Neural cell (in vitro differentiated cells): Measurements from ENCODE around the gene SAP130. TPM values are rescaled to one million over a fixed set of nuclear protein-coding genes. Genes with fewer than 3 reads are reported as not detected.

ENCODE experiments used
- H2AFZ ChIP-seq: fragments of 200-600, 300-800 bp; sonication (generic), shearing (Covaris generic); 2 replicates; pipeline ENCODE4 v1.6.0; 2014; ENCODE audit warnings: low read depth, mild to moderate bottlenecking, antibody characterized with exemption, low read length, moderate library complexity
- H3F3A ChIP-seq: fragments of 200-600 bp; shearing (Covaris generic); 2 replicates; pipeline ENCODE4 v1.6.1; 2016; ENCODE audit warnings: mild to moderate bottlenecking, moderate library complexity, mixed read lengths, antibody characterized with exemption, low read length; ENCODE audit not compliant: insufficient read depth, poor library complexity, severe bottlenecking
- H3K27ac ChIP-seq: fragments of 200-600, 300-800 bp; sonication (generic), shearing (Covaris generic); 2 replicates; pipeline ENCODE4 v1.5.1; 2014; ENCODE audit warnings: mild to moderate bottlenecking, low read length, moderate library complexity
- H3K27me3 ChIP-seq: fragments of 300-800, 200-600 bp; sonication (generic), shearing (Covaris generic); 2 replicates; pipeline ENCODE4 v1.6.0; 2014; ENCODE audit warnings: mild to moderate bottlenecking, low read depth, low read length, moderate library complexity; ENCODE audit not compliant: insufficient read depth
- H3K36me3 ChIP-seq: fragments of 300-800, 200-600 bp; sonication (generic), shearing (Covaris generic); 2 replicates; pipeline ENCODE4 v1.5.1; 2014; ENCODE audit warnings: mild to moderate bottlenecking, antibody characterized with exemption, low read length, moderate library complexity; ENCODE audit not compliant: insufficient read depth
- H3K4me2 ChIP-seq: fragments of 300-800, 200-600 bp; sonication (generic), shearing (Covaris generic); 2 replicates; pipeline ENCODE4 v1.6.0; 2014; ENCODE audit warnings: mild to moderate bottlenecking, low read length
- H3K4me3 ChIP-seq: fragments of 300-800, 200-600 bp; sonication (generic), shearing (Covaris generic); 2 replicates; pipeline ENCODE4 v1.5.1; 2014; ENCODE audit warnings: mild to moderate bottlenecking, low read length, moderate library complexity
- H3K79me2 ChIP-seq: fragments of 200-600 bp; shearing (Covaris generic); replicated peaks from 2 replicates; pipeline ENCODE4 v1.6.0; 2014; ENCODE audit warnings: mild to moderate bottlenecking, low read length, moderate library complexity; ENCODE audit not compliant: insufficient read depth
- H3K9ac ChIP-seq: fragments of 300-800, 200-600 bp; sonication (generic), shearing (Covaris generic); 2 replicates; pipeline ENCODE4 v1.6.1; 2016; ENCODE audit warnings: mild to moderate bottlenecking, low read length, mixed read lengths
- H3K9me2 ChIP-seq: fragments of 200-600 bp; shearing (Covaris generic); 2 replicates; pipeline ENCODE4 v1.6.1; 2016; ENCODE audit warnings: mild to moderate bottlenecking, low read length, mixed read lengths; ENCODE audit not compliant: insufficient read depth
- H3K9me3 ChIP-seq: fragments of 200-600, 300-800 bp; sonication (generic), shearing (Covaris generic); 2 replicates; pipeline ENCODE4 v1.6.1; 2016; ENCODE audit warnings: mild to moderate bottlenecking, mixed run types, low read length, moderate library complexity, mixed read lengths
- H4K20me1 ChIP-seq: fragments of 200-600 bp; shearing (Covaris generic); 2 replicates; pipeline ENCODE4 v1.6.1; 2016; ENCODE audit warnings: mild to moderate bottlenecking, mixed run types; ENCODE audit not compliant: insufficient read depth
- CTCF ChIP-seq: fragments of 450-650 bp; IDR thresholded peaks from 2 replicates; pipeline ENCODE4 v1.5.1; 2014; ENCODE audit warnings: antibody characterized with exemption, mild to moderate bottlenecking, moderate library complexity; ENCODE audit not compliant: poor library complexity, severe bottlenecking
- EP300 ChIP-seq: fragments of 450-650 bp; conservative IDR thresholded peaks from 2 replicates; pipeline ENCODE4 v1.6.1; 2014; ENCODE audit warnings: antibody characterized with exemption, mild to moderate bottlenecking, moderate library complexity; ENCODE audit not compliant: poor library complexity, severe bottlenecking
- EZH2 ChIP-seq: fragments of 200-600, 300-800 bp; shearing (Covaris generic), sonication (generic); IDR thresholded peaks from 2 replicates; pipeline ENCODE4 v1.6.1; 2014; ENCODE audit warnings: antibody characterized with exemption, low read length, borderline replicate concordance, mild to moderate bottlenecking; ENCODE audit not compliant: insufficient read depth, poor library complexity, severe bottlenecking
- MXI1 ChIP-seq: fragments of 450-650 bp; conservative IDR thresholded peaks from 2 replicates; pipeline ENCODE4 v1.6.1; 2014; ENCODE audit warnings: antibody characterized with exemption, mild to moderate bottlenecking; ENCODE audit not compliant: poor library complexity, severe bottlenecking
- POLR2AphosphoS5 ChIP-seq: IDR thresholded peaks from 2 replicates; pipeline ENCODE4 v1.6.1; 2012
- RAD21 ChIP-seq: fragments of 450-650 bp; conservative IDR thresholded peaks from 2 replicates; pipeline ENCODE4 v1.6.1; 2014; ENCODE audit warnings: antibody characterized with exemption, mild to moderate bottlenecking, moderate library complexity
- SMC3 ChIP-seq: fragments of 450-650 bp; conservative IDR thresholded peaks from 2 replicates; pipeline ENCODE4 v1.6.1; 2014; ENCODE audit warnings: antibody characterized with exemption, mild to moderate bottlenecking, moderate library complexity; ENCODE audit not compliant: poor library complexity
- TAF1 ChIP-seq: IDR thresholded peaks from 2 replicates; pipeline ENCODE4 v1.6.1; 2012; ENCODE audit warnings: low read depth
- polyA plus RNA-seq: library from polyadenylated mRNA; depleted of rRNA; stranded (reverse); fragments of >200 nt; gene quantifications from 2 replicates; pipeline ENCODE4 v1.2.3, GENCODE V29; 2014
- TF ChIP-seq, protein P1 (sequence below): IDR thresholded peaks from 2 replicates; pipeline ENCODE4 v1.6.1; 2012; ENCODE audit warnings: borderline replicate concordance

SAP130 gene
- polyA plus RNA-seq, 1 donor from 2014 or later: 5.6 TPM

GRCh38 chr2:128053331-128053730, 25.5 kb upstream of the SAP130 start:
- H4K20me1 ChIP-seq: no peaks in the 10 kb centered on the region
- H3K36me3 ChIP-seq: no peaks in the 10 kb centered on the region
- H3K4me2 ChIP-seq: no peak overlapping the region
- no peaks in the 10 kb centered on the region for H3K27me3 ChIP-seq
- no peak overlapping the region for H3K4me3 ChIP-seq
- H3K9me2 ChIP-seq: no peaks in the 10 kb centered on the region
- H3K79me2 ChIP-seq: no peaks in the 10 kb centered on the region
- H3K9ac ChIP-seq: no peak overlapping the region
- TF ChIP-seq POLR2AphosphoS5 (no peak), TAF1 (no peak), MXI1 (no peak), CTCF (no peak), EZH2 (no peak), RAD21 (no peak), SMC3 (no peak), EP300 (no peak)
- TF ChIP-seq, protein P1, sequence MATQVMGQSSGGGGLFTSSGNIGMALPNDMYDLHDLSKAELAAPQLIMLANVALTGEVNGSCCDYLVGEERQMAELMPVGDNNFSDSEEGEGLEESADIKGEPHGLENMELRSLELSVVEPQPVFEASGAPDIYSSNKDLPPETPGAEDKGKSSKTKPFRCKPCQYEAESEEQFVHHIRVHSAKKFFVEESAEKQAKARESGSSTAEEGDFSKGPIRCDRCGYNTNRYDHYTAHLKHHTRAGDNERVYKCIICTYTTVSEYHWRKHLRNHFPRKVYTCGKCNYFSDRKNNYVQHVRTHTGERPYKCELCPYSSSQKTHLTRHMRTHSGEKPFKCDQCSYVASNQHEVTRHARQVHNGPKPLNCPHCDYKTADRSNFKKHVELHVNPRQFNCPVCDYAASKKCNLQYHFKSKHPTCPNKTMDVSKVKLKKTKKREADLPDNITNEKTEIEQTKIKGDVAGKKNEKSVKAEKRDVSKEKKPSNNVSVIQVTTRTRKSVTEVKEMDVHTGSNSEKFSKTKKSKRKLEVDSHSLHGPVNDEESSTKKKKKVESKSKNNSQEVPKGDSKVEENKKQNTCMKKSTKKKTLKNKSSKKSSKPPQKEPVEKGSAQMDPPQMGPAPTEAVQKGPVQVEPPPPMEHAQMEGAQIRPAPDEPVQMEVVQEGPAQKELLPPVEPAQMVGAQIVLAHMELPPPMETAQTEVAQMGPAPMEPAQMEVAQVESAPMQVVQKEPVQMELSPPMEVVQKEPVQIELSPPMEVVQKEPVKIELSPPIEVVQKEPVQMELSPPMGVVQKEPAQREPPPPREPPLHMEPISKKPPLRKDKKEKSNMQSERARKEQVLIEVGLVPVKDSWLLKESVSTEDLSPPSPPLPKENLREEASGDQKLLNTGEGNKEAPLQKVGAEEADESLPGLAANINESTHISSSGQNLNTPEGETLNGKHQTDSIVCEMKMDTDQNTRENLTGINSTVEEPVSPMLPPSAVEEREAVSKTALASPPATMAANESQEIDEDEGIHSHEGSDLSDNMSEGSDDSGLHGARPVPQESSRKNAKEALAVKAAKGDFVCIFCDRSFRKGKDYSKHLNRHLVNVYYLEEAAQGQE: no peak
- no peak overlapping the region for H2AFZ ChIP-seq
- no peaks in the 10 kb centered on the region for H3K9me3 ChIP-seq
- no peak overlapping the region for H3K27ac ChIP-seq
- no peaks in the 10 kb centered on the region for H3F3A ChIP-seq

DNA sequence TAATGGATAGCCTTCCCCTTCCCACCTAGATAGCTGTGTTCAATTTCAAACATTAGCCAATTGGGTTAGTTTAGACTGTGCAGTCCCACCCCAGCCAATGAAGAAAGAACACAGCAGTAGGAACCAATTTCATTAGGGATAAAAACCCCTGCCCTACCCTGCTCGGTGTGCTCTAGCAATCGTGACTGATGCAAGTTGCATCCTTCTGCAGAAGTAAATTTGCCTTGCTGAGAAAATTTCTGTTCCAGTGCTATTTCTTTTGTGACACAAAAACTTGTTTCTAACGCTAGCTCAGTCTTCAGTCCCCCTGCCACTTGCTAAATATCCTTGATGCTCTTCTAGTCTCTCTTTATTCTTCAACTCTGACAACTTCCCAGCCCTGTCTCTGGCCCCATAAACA, 15.2 kb upstream of the SAP130 start:
- TF ChIP-seq TAF1: no peak
- TF ChIP-seq, protein P1: no peak
- H3K27me3 ChIP-seq: no peaks in the 10 kb centered on the region
- H3F3A ChIP-seq: no peaks in the 10 kb centered on the region
- H3K4me3 ChIP-seq: no peak overlapping the region
- H4K20me1 ChIP-seq: no peaks in the 10 kb centered on the region
- H3K4me2 ChIP-seq: no peak overlapping the region
- no peaks in the 10 kb centered on the region for H3K9me3 ChIP-seq
- no peak overlapping the region for H3K27ac ChIP-seq
- no peaks in the 10 kb centered on the region for H3K36me3 ChIP-seq
- H2AFZ ChIP-seq: no peak overlapping the region
- no peak overlapping the region for H3K9ac ChIP-seq
- H3K9me2 ChIP-seq: no peaks in the 10 kb centered on the region
- no peaks in the 10 kb centered on the region for H3K79me2 ChIP-seq
